ENCODE results near the gene SF3B6.

DNA sequence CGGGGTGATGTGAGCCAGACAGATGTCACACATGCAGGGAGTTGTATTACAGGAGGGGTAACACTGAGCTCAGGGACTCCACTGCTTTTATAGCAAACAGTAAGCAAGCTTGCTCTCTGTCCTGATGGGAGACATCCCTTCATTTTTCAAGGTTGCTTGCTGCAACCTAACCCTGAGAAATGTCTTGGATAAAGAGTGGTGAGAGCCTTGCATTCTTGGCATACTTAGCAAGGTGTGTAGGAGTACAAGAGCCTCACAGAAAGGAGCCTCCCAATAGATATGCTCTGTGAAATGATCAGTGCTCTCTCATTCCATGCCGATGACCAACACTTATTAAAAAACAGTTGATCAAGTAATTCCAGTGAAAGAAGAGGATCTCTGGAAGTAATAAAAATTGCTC is 38.9 kb upstream of the SF3B6 start:
- TF ChIP-seq, protein P1, sequence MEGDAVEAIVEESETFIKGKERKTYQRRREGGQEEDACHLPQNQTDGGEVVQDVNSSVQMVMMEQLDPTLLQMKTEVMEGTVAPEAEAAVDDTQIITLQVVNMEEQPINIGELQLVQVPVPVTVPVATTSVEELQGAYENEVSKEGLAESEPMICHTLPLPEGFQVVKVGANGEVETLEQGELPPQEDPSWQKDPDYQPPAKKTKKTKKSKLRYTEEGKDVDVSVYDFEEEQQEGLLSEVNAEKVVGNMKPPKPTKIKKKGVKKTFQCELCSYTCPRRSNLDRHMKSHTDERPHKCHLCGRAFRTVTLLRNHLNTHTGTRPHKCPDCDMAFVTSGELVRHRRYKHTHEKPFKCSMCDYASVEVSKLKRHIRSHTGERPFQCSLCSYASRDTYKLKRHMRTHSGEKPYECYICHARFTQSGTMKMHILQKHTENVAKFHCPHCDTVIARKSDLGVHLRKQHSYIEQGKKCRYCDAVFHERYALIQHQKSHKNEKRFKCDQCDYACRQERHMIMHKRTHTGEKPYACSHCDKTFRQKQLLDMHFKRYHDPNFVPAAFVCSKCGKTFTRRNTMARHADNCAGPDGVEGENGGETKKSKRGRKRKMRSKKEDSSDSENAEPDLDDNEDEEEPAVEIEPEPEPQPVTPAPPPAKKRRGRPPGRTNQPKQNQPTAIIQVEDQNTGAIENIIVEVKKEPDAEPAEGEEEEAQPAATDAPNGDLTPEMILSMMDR (IDR thresholded peaks at IDR 0.05): no peak
- no peak for TF ChIP-seq POLR2A (IDR thresholded peaks at IDR 0.05)
